NCI-H128 (cell line): ENCODE data around the gene FAM120B.
A peak's percentile ranks its signal among the peaks of the same experiment; 100 is the strongest.

Experiments
- DNase-seq: peaks from one replicate; lab custom pipeline; 2025; ENCODE audit not compliant: unreplicated experiment; lab: John Stamatoyannopoulos, UW

The FAM120B gene

GRCh38 chr6:170416959-170417606 lies 110.5 kb downstream of the FAM120B start:
- DNase-seq = no peak

DNA sequence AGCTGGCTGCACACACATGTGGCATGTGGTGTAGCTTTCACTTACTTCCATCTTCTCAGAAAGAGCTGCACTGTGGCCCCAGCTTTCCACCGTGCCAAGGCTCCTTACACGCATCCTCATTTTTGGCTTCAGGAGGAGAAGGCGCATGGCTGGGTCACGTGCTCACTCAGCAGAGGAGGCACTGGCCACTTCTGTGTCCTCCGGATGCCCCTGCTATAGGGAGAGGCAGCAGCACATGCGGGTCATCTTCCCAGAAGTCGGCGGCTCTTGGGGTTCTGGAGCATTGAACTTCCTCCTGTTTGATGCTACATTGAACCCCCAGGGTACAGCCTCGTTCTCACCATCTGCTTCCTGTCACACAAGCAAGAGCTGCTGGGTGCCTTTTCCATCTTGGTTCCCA lies 111.3 kb downstream of the FAM120B start:
- DNase-seq = no peak

GRCh38 chr6:170420283-170420682 lies 113.7 kb downstream of the FAM120B start:
- DNase-seq = no peak

DNA sequence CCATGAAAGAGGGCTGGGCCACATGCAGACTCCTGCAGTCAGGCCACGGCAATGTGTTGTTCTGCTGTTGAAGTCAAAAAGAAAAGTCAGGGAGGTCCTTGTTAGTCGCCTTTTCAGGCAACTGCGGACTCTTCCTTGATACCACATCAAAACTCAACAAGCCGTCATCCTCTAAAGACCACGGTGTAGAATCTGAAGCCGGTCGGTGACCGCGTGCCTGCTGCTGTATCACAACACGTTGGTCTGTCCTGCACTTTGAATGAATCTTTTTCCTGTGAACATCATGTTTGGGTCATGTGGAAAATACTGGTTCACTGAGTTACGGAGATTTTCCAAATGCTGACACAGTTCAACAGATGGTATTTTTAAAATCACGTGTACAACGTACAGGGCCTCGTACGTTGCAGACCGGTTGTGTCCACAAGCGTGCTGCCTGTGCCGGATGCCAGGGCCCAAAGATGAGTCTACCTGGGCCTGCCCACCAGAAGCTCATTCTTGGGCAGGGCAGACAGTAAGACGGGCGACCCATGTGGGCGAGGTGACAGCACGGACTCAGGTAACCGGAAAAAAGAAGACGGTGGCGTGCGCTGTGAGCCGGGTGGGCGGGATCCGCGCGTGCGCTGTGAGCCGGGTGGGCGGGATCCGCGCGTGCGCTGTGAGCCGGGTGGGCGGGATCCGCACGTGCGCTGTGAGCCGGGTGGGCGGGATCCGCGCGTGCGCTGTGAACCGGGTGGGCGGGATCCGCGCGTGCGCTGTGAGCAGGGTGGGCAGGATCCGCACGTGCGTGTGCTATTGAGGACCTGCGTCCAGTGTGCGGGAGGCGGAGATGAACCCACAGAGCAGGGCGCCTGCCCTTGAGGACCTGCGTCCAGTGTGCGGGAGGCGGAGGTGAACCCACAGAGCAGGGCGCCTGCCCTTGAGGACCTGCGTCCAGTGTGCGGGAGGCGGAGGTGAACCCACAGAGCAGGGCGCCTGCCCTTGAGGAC lies 114.5 kb downstream of the FAM120B start:
- no peak for DNase-seq

DNA sequence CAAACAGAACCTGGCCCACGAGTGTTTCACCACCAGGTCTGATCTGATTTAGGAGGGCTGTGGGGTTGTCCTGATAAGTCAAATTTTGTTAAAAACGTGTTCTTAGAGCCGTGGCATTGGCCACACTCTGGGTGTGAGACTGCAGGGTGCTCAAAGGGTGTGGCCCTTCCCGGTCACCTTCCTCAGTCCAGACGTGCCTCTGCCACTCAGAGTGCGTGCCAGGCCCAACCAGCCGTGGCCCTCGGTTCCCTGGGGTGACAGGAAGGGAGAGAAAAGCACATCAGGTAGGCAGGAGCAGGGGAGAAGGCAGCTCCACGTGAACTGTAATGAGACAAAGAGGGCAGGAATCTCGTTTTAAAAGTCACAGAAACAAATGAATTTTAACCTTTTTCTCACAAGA lies 115.4 kb downstream of the FAM120B start:
- DNase-seq = no peak

DNA sequence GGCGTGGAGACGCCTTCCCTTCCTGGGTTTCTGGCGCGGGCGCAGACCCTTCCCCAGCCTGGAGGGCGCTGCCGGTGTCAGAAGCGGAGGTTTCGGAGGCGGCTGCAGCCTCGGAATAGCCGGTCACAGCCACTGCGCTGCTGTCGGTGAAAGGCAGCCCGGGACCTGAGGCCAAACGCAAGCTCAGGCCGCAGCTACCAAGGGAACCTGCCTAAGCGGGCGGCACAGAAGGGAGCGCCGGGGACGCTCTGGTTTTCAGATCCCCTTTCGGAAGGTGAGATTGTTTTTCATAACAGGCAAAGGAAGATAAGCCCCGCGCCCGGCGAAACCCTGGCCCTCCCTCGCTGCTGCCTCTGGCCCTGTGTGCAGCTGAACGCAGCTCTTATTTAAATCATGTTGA lies 116.5 kb downstream of the FAM120B start:
- DNase-seq = no peak

DNA sequence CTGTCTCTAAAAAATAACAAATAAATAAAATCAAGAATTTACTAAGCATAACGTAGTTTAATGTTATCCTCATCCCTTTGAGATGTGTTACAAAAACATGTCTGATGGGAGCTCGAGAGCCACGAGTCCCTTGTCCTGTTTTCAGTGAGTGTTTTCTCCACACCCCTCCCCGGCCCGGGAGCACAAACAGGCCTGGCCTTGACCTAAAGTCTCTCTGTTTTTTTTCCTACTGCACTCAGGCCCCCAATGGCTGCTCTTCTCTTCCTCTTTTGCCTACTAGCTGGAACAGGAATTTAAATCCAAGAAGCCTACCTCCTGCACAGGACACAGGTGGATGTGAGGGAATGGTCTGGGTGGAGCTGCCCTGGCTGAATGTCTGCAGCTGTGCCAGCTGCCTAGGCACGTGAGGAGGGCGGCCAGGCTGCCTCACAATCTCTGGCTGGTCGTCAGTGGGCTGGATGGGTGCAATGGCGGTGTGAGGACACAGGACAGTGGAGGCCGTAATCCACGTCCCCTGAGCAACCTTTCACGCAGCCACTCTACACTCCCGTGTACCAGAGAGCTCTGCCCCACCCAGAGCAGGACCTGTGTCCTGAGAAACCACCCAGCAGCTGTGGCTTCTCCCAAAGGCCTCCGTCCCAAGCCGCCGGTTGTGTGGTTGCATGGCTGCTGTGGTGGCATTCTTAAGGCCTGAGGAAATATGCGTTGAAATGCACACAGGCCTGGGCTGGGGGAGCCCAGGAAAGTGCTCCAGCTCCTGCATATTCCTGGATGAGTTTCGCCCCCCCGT lies 117.5 kb downstream of the FAM120B start:
- DNase-seq = no peak

DNA sequence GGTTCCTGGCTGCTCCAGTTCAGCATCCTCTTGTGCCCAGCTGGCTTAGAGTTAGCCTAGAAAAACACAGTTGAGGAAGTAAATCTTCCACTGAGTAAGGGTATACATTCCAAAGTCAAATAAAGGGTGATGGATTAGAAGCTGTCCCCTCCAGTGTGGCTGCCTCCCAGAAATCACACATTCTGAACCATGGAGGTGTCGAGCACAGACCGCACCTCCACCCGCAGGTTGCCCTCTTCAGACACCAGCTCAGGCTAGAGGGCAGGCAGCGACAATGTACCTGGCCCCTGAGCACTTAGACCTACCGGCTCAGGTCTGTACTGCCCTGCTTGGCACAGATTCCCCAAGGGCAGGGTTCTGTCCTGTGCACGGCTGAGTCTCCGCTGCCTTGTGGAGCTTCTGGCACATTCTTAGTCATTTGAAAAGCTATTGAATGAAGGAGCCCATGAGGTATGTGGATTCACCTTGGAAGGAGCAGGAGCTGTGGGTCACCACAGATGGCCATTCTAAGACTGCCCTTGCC lies 118.1 kb downstream of the FAM120B start:
- no peak for DNase-seq

- no peak for DNase-seq
Observed at GRCh38 chr6:170429450-170429849, 122.9 kb downstream of the FAM120B start.

DNA sequence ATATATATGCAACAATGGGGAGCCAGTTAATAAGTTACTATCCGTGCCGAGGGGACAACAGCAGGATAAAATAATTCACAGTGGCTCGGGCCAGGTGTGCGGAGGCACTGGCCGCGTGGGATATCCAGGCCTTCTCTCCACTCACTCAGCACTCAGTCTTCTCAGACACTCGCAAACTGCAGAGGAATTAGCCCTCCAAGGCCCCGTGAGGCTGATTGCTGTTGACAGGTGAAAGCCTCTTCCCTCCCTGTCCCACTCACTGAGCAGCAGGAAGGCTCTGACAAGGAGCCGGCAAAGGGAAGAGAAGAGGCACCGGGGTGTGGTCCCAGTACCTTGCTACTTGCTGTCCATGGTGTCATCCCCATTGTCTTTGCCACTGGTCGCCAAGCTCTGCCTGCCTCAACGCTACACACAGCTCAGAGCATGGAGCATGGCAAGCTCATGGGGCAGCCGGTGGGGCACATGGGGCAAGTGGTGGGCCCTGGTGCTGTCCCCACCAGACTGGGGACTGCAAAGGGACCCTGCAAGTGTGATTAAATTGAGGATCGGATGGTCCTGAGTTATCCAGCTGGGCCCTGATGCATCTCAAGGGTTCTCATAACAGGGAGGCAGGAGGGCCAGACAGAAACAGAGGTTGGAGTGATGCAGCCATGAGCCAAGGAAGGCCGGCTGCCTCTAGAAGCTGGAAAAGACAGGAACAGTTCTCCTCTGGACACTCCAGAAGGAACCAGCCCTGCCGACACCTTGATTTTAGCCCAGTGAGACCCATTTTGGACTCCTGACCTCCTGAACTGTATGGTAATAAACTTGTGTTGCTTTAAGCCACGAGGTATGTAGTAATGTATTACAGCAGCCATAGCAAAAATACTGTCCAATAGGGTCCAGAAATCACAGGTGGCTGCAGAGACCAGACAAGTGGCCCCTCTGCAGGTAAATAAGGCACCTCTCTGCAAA lies 126.9 kb downstream of the FAM120B start:
- DNase-seq = no peak

DNA sequence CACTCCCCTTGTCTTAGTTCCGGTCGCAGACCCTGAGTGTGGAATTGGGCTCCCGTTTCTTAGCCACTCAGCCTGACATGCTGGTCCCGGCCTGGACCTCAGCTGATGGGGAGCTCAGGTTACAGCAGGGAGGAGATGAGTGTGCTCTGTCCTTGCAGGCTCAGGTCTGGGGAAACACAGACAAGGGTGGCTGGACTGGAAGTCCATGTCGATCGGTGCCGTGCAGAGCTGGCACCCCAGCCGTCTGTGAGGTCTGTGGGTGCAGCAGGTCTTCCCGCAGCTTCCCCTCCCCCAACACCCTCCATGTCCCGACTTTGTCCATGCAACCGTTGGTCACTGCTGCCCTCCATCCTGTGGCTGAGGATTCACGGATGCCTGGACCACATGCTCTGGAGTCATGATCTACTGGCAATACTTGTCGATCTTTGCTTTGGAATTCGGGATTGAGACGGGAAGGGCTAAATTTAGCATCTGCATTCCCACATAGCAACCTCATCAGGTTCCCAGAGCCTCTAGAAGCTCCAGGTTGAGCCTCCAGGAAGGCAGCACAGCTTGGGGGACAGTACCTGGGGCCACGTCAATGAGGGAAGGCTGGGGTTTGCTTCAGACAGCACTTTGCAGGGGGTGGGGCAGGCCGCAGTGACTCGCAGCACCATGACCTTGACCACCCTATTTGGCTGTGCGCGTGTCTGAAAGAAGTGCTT lies 127.7 kb downstream of the FAM120B start:
- DNase-seq = no peak

DNA sequence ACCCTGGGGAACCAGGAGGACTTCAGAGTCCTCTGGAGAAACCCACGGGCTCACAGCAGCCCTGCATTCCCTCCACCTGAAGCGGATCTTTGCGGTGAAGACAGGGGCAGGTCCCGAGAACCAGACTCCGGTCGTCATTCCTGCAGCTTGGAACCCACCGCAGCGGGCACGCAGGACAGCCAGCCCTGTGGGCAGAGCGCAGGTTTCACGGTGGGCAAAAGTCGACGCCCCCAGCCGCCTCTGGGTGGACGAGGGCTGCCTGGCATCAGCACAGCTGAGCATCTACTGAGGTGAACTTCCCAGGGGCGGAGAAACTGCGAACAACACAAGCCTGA lies 128.2 kb downstream of the FAM120B start:
- no peak for DNase-seq

- DNase-seq = no peak
Observed at GRCh38 chr6:170435766-170436165, 129.2 kb downstream of the FAM120B start.

- DNase-seq = no peak
Observed at GRCh38 chr6:170436209-170436809, 129.8 kb downstream of the FAM120B start.

DNA sequence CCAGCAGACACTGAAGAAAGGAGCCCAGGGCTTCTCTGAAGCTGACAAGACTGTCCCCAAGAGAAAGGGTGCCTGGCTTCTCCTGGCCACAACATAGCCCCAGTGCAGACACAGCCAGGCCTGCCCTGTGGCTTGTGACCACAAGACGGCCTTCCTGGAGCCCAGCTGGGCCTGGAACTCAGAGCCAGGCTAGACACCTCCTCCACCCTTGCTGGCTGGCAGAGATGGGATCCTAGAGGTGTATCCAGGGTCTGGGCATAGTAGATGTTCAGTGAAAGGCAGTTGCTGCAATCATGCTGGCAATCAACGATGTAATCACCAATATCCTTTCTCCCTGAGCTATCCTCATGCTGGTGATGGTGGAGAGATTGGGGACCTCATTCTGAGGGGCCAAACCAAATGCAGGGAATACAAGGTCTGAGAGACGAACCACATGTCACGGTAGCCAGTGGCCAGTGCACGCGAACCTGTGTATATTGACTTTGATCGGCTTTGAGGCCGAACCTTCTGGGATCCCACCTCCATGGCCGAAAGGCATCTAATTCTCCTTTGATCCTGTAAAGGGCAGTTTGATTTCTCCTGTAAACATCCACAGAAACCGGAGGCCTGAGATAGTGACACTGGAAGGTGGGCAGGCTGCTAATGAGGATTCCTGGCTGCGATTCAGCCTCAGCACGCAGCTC lies 131.3 kb downstream of the FAM120B start:
- no peak for DNase-seq

DNA sequence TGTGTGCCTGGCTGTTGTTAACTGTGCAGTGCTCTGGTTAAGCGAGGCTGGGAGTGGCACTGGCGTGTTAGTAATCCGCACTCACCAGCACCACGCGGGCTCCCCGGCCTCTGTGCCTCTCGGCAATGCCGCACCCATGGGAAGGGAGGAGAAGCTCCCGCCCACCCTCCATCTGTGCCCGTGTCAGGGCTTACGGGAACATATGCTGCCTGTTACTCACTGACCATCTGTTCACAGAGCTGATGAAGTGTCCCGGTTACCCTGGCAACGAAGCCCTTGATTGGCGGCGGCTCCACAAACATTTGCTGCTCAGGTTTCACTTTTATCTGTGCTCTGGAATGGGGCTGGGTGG lies 131.8 kb downstream of the FAM120B start:
- peak; percentile 97 for DNase-seq

DNA sequence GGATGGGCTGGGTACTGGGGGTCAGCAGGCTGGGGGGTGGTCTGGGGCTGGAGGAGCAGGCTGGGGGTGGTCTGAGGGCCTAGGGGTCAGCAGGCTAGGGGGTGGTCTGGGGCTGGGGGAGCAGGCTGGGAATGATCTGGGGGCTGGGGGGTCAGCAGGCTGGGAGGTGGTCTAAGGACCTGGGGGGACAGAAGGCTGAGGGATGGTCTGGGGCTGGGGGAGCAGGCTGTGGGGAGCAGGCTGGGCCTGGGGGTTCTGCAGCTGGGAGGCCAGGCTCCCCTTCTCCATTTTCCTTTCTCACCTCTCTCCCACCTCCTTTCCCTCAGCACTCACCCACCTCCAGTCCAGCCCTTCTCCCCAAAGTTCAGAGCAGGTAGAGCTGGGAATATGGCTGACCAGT lies 132.3 kb downstream of the FAM120B start:
- no peak for DNase-seq

- no peak for DNase-seq
Observed at GRCh38 chr6:170439366-170440361, 133.1 kb downstream of the FAM120B start.
